ENCODE data around the gene CSMD2.
"Not testable (repeated sequence)": the region's sequence is repeated elsewhere in the genome, so short reads cannot be mapped to it uniquely, and the experiment has no call there.

Gene CSMD2

DNA sequence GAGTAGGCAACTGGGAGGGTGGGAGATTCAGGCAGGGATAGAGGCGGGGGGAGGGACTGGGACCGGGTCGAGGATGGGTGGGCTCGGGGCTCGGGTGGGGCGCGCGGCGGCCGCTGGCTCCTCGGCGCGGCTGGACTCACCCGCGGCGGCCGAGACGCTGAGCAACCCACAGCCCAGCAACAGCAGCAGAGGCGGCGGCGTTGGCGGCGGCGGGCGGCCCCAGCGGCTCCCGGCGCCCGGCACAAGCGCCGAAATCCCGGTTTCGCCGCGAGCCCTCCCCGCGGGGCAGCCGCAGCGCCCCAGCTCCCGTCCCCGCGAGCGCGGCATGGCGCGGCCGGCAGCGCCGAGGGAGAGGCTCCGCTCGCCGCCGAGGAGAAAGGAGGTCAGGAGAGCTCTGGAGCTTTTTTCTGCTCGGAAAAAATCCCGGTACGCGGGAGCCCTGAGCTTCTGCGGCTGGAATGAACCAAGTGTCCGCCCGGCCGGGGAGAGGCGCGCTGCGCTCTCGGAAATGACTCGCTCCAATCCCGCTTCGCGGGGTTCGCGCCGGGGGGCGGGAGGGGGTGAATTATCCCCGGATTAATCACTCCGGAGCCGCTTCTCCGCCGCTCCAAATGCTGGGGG is at the start of gene CSMD2:
TSS of gene CSMD2 (minus strand) at position 460 of the 621 bp plus-strand sequence. CDS start at position 327, 133 bp downstream.
- no peak for DNase-seq

DNA sequence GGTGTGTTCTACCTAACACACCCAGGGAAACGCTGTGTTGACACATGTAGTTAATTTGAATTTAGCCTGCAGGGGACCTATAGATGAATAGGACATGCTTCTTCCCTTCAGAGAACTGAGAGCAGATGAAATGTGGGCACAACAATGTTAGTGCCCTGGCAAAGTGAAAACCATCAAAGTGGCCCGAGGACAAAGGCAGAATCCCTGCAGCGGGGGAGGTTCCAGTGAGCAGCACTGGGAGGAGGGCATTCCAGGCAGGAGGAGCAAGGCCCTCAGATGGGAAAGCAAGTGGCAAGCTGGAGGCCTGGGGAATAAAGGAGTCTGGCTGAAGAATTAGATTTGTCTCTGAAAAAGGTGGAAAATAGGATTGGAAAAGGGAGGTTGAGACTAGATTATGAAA is 48.9 kb upstream of the CSMD2 start:
- no peak for DNase-seq

DNA sequence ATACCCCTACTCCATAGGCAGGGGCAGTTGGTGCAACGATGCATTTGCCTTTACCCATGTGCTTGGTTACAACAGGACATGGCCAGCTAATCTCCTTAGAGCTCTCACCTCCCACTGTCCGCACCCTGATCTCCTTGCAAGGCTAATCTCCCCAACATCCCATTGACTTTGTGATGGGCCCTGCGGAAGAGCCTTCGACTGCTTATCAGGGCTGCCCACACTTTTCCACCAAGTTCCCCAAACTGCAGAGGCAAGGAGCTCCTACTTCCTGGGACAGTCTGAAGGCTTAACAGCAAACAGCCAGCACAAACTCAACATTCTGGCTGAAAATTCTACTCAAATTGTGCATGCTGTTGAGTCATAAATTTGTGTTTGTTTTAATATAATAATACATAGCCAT is 47.6 kb upstream of the CSMD2 start:
- no peak for DNase-seq

DNA sequence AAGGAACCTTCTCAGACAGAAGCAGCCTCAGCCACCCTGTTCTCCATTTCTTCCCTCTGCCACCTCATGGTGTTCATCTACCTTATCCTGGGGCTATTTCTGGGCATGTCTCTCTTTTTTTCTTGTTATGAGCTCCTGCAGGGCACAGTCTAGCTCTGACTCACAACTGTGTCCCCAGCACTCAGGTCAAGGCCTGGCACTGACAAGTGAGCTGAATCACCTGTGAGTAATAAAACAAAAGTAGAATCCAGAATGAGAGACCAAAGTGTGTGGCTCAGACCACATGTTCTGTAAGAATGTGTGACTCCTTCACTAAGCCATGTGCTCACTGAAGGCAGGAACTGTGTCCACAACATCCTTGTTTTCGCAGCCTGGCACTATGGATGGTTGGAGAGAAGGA is 34.9 kb upstream of the CSMD2 start:
- no peak for DNase-seq

DNA sequence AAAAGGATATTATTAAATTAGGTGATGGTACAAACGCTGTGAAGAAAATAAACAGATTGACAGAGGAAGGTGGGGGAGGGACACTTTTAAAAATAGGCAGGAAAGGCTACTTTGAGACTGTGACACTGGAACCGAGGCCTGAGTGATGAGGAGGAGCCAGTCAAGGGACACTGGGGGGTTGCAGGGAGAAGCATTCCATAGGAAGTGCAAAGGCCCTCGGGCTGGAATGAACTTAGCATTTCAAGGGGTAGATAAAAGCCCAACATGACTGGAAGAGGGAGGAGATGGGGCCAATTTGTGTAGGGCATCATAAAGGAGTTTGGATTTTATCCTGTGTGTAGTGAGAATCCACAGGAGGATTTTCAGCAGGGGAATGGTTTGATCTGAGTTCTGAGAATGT is 27.6 kb upstream of the CSMD2 start:
- no peak for DNase-seq

DNA sequence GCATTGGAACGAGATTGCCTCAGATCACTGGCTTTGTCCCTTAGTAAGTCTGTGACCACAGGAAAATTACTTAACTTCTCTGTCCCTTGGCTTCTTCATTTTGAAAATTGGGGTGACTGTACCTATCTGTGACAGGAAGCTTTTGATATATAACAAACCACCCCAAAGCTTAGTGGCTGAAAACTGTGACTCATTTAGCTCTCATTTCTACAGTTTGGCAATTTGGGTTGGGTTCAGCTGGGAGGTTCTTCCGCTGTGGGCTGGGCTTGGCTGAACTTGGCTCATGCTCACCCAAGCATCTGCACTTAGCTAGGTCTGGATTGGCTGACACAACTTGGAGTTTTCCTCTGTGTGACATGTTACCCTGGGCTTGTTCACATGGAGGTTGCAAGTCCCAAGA is 25.7 kb upstream of the CSMD2 start:
- no peak for DNase-seq

DNA sequence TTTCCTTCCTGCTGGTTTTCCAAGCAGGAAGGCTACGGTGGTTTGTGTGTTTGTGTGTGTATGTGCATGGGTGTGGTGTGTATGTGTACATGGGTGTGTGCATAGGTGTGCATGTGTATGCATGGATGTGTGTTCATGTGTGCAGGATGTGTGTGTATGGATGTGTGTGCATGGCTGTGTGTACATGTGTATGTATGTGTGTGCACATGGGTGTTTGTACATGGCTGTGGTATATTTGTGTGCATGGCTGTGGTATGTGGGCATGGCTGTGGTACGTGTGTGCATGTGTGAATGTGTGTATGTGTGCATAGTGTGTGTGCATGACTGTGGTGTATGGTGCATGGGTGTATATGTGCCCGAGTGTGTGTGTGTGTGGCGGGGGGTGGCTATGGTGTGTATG is 24.0 kb upstream of the CSMD2 start:
- no peak for DNase-seq

DNA sequence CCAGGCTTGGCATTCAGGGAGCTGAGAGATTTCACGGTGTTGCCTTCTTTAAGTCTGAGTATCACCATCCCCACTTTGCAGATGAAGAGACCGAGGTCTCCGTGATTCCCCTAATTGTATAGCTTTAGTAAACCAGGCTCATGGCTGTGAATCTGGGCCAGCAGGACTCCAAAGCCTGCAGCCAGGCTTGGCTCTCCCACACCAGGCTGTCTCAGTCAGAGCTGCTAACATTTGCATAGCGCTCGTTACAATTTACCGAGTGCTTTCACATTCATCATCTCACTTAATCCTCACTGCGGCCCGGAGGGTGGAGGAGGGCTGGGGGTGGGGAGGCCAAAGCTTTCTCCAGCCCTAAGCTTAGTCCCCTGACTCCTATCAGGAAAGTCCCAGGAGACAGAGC is 23.4 kb upstream of the CSMD2 start:
- no peak for DNase-seq

DNA sequence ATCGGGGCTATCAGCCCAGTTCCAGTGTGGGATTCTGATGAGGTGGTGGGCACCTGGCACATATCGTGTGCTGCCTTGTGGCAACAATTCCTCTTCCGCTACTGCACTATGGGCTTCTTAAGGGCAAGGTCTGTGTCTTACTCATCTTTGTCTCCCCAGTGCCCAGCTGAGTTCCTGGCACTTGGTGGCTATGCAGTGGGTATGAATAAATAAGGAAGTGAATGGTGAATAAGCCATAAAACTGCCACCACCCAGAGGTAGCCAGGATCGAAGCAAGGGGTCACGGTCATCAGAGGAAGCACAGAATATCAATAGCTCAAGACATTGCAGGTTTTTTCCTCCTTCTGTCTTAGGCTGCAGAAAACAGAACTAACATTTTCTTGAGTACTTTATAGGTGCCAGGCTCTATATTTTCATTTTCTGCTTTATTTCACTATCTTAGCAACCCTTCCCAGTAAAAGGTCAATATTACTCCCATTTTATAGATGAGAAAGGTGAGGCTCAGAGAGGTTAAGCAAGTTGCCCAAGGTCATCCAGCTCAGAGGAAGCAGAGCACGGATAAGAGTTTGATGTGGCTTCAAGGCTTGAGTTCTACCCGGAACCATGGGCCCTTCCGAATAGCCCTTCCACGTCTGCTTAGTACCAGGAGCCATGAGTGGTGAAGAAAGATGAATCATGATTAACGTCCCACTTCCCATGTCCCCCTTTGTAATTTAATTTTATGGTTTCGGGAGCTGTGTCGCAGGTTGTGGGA is 21.9 kb upstream of the CSMD2 start:
- DNase-seq: no peak

DNA sequence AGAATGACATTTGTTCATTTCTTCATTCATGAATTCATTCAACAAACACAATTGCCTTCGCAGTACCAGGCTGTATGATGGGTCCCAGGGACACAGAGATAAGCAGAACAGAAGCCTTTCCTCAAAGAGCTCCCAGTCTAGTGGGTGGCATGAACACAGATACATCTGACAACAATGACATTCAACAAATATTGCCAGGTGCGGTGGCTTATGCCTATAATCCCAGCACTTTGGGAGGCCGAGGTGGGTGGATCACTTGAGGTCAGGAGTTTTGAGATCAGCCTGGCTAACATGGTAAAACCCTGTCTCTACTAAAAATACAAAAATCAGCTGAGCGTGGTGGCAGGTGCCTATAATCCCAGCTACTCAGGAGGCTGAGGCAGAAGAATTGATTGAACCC is 18.4 kb upstream of the CSMD2 start:
- DNase-seq: not testable (repeated sequence)

DNA sequence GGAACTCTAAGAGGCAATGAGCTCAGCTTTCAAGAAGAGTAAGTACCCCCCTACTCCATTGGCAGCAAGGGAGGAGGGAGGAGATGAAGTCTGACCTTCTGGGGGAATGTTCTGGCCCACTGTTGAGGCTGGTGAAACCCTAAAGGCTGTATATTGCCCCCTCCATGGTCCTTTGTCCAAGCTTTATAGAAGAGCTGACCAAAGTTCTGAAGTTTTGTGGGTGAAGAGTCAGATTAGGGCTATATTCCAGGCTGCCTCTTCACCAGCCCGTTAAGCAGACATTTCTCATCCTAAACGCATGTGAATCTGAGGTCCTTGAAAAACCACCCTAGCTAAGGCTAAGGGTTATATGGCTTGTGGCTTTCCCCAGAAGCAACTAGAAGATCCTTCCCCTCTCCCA is 13.0 kb upstream of the CSMD2 start:
- no peak for DNase-seq

DNA sequence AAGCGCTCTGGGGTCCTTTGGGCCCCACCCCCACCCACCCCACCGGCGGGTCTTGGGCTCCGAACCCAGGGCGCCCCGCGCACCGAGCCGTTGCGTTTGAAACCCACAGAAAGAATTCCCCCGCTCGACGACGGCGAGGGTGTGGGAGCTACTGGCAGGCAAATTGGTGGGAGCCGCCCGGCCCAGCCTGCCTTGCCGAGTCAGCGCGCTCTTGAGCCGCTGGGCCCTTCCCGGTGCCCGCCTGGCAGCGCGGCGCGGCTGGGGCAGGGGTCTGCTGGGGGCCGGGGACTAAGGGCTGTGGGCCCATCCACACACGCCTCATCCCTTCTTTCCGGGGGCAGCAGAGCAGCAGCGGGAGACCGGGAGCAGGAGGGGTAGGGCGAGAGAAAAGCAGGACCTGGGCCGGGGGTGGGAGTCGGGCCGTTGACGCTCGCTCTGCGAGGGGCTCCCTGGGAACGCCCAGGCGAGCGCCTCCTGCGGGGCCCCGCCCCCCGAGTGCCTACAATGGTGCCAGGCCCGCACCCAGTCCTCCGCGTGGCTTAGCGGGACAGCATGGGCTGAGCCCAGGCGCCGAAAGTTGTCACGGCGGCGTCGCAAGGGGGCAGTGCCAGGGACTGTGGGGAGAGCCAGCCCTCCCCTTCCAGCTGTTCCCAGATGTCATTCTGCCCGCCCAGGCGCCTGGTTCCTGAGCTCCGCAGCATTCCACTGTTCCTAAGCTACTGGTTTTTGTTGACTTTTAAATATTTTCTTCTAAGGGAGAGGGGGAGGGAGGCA is 12.0 kb upstream of the CSMD2 start, which contains the start of gene C1orf94:
TSS of gene C1orf94 (plus strand) at position 78 of the 774 bp plus-strand sequence. CDS start 883 bp downstream, outside the sequence.
- DNase-seq: no peak

DNA sequence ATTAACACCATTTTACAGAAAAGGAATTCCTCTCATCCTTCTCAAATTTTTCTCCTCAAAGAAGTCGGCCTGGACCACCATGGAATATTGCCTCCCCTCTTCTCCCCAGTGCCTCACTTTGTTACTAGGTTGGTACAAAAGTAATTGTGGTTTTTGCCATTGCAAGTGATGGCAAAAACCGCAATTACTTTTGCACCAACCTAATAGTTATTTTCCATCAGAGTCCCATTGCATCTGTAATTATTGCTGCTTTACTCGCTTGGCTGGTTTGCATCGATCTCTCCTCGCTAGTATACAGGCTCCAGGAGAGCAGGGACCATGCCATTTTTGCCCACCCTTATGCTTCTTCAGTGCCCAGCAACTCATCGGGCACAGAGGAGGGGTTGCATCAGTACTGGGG is 10.7 kb upstream of the CSMD2 start:
- no peak for DNase-seq

DNA sequence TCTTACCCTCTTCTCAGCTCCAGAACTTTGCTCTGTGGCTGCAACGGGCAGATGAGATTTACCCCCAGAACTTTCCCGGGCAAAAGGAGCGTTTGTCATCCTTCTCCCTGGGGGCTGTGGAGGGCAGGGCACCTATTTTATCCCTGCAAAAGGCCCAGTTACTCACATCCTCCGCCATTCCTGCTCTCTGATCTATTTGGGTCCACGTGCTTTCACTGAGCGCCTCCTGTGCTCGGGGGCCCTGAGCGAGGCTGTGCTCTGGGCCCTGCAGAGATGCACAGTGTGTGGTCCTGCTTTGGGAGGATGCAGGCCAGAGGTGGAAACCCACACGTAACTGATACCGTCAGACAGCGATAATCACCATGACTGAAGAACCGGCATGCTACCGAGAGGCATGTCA is 2.4 kb upstream of the CSMD2 start:
- no peak for DNase-seq

DNA sequence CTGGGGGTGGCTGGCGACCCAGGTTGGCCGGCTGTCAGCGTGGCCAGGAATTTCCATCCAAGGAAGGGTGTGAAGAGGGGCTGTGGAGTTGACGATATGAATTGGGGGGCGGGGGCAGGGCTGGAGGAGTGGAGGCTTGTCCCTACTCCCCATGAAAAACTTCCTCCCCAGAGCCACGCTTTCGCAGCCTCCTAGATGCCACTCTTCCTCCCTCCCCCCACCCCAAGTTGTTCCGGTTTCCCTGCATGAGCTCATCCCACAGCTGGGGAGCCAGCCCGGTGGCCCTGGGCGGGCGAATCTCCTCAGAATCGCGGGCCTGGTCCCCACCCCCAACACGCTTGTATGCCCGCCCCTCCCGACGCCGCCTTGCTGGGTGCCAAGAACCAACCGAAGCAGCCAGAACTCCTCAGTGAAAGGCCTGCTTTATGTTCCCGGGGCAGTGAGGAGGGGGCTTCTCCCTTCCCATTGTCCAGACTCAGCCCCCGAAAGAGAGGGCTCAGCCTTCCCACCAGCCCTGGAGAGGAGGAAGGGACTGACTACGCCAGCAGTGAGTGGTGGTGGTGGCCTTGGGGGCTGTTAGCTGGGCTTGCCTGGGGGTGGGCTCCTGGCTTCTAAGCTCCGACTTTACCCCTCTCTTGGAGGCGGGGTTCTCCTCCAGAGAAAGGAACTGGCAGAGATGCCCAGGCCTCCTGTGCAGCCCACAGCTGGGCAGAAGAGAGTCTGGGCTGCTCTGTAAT is 1.8 kb upstream of the CSMD2 start:
- no peak for DNase-seq

DNA sequence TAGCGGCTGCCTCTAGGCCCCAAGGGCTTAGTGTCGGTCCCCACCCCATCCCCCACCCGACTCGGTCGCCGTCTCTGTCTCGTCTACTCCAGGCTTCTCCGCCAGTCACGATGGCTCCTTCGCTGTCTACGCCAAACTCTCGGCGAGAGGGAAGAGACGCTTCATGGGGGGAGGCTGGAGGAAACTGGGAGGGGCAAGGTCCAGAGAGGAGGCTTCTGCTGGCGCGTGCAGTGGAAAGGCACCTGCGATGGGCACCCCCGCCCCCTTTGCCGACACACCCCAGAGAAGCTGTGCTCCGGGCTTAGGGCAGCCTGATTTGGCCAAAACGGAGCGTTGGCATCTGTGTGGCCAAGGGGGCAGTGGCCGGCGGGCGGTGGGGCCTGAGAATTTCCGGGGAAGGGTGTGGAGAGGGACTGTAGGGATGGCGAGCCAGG is 1.2 kb upstream of the CSMD2 start:
- no peak for DNase-seq

DNA sequence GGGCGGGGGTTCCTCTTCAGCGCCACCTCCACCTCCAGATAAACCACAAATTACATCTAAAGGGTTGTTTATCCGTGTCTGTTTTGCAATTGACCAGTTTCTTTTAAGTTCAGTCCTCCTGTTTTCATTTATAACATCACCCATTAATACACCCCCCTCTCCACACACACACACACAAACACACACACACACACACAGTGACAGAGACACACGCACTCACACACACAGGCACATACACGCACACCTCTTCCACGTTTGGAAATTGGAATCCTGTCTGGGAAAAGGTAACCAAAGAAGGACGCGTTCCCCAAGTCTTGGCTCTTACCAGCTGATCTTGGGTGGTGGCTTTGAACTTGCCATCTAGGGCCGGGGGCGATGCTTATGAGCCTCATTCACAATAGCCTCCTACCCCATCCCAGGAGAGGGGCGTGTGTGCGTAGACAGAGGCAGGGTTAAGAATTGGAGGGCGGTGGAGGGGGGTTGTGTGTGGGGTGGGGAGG is 442 bp upstream of the CSMD2 start:
- no peak for DNase-seq

DNA sequence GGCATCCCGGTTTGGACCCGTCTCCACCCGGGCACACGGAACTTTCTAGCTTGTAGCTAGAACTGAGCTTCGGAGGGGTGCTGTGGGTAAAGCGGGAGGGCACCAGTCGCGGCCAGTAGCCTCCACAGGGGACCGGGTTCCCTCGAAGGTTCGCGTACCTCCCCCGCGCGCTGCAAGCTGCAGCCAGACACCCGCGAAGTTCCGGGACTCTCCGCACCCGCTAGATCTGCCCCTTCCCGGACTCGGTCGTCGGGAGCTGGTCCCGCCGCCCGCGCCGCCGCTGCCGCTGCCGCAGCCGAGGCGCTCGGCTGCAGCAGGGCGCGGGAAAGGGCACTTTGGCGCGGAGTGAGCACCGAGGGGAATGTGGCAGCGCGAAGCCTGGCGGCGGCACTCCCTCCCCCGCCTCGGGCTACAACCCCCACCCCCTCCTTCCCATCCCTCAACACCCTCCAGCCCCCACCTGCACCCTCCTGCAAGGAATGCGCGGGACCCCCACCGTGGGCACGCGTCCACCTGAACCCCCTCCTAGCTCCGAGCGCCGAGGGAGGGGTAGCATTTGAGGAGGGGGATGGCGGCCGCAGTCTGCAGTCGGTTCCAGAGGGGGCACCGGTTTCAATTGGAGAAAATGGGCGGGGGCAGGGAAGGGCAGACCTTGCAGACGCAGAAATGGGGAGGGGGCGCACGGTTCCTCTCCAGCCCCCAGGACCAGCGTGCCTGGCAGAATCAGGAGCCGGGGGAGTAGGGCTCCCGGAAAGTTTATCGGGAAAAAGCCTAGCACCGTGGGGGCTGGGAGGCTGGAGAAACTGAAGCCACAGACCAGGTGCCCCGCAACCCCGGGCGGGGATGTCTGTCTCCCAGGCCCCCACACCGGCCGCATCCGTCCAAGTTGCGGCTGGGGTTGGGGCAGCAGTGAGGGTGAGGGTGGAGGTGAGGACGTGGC is 968 bp downstream of the CSMD2 start:
- no peak for DNase-seq

DNA sequence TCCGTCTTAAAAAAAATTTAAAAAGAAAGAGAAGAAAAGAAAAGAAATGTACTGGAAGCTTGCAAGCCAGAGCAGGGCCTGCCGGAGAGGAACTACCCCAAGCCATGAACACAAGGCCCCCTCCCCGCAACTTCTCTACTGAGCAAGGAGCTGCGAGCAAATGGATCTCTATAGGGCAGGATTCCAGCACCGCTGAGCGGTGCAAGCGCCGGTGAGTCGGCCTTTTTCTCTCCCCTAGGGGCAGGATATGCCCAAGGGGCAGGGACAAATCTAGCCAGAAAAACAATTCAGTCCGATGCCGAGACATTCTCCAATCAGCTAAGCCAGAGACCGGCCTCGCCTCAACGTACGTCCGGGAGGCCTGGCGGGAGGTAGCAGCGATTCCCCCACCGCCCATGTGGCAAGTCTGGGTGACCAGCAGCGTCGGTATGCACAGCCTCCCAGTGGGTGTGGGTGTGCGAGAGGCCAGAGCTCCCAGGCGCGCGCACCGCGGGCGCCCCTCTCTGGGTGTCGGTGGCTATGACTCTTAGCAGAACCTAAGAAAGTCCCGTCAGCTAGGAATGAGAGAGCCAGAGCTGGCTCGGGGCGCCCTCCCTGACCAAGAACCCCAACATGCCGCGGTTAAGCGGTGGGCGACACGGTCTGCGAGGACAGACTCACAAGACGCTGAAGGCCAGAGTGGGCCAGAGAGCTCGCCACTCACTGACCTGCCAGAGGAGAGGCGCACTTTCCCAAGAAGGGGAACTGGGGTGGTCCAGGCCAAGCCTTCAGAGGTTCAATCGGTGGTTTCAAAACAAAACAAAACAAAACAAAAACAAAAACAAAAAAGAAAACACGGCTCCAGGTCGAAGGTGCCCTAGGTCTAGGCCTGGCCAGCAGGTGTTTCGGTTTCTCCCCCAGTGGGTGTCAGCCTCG is 1.9 kb downstream of the CSMD2 start:
- DNase-seq: no peak

DNA sequence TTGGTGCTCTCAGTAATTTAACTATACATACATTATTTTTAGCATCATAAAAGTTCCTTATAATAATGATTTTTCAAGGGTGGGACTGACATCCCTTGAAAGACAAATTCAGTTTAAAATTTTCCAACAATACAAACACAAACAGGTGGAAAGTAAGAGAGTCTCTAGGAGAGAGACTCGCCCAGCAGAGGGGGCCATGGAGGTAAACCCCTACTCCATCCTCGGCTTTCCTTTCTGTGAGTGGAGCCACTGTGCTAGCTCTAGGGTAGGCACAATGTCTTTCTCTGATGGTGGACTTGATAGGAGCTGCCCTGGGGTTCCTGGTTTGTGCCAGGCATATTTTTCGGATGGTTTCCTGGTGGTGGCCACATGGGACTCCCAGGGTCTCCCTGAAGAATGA is 8.3 kb downstream of the CSMD2 start:
- DNase-seq: no peak

DNA sequence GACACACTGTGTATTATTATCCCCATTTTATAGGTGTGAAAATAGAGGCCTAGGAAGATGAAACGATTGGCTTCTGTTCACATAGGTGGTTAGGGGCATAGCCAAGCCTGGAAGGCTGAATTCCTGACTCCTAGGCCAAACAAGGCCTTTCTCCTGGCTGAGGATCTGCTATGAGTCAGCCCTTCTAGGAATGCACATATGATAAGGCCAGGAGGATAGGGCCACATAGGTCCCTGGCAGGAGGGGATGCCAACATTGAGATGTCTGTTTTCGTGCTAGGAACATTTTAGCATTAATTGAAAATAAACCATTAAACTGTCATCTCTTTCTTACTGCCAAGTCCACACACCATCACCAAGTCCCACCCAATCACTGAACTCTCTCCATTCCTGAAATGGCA is 9.2 kb downstream of the CSMD2 start:
- DNase-seq: no peak
